Hippocampal formation (tissue), 2 donors: ENCODE results near the gene ARFIP1.
"Not testable (repeated sequence)": the region's sequence is repeated elsewhere in the genome, so short reads cannot be mapped to it uniquely, and the experiment has no call there.

Experiments
- DNase-seq, 2 donors: peaks; one replicate each; lab custom pipeline; 2025; lab: John Stamatoyannopoulos, UW

Gene ARFIP1

GRCh38 chr4:152785639-152786615 lies 6.2 kb downstream of the ARFIP1 start:
- no peak for DNase-seq

- no peak for DNase-seq
Measured at GRCh38 chr4:152786627-152787026, 6.9 kb downstream of the ARFIP1 start.

GRCh38 chr4:152795891-152796290 lies 16.1 kb downstream of the ARFIP1 start:
- DNase-seq: no peak

- DNase-seq: no peak
Measured at GRCh38 chr4:152803541-152803940, 23.8 kb downstream of the ARFIP1 start.

- no peak for DNase-seq
Measured at GRCh38 chr4:152805071-152805650, 25.4 kb downstream of the ARFIP1 start.

- DNase-seq: no peak
Measured at GRCh38 chr4:152805818-152806217, 26.1 kb downstream of the ARFIP1 start.

GRCh38 chr4:152806501-152807125 lies 26.9 kb downstream of the ARFIP1 start:
- DNase-seq: no peak

- no peak for DNase-seq
Measured at GRCh38 chr4:152807294-152807829, 27.6 kb downstream of the ARFIP1 start.

- no peak for DNase-seq
Measured at GRCh38 chr4:152808670-152809069, 28.9 kb downstream of the ARFIP1 start.

- DNase-seq: no peak
Measured at GRCh38 chr4:152810715-152811287, 31.0 kb downstream of the ARFIP1 start.

GRCh38 chr4:152815078-152815477 lies 35.3 kb downstream of the ARFIP1 start:
- no peak for DNase-seq

- DNase-seq: no peak
Measured at GRCh38 chr4:152817331-152817730, 37.6 kb downstream of the ARFIP1 start.

- DNase-seq: no peak
Measured at GRCh38 chr4:152819026-152819645, 39.4 kb downstream of the ARFIP1 start.

- DNase-seq: no peak
Measured at GRCh38 chr4:152820073-152820472, 40.3 kb downstream of the ARFIP1 start.

- DNase-seq: no peak
Measured at GRCh38 chr4:152822323-152822722, 42.6 kb downstream of the ARFIP1 start.

GRCh38 chr4:152824561-152824960 lies 44.8 kb downstream of the ARFIP1 start:
- DNase-seq: no peak

GRCh38 chr4:152825336-152825735 lies 45.6 kb downstream of the ARFIP1 start:
- no peak for DNase-seq

- DNase-seq: no peak
Measured at GRCh38 chr4:152828122-152828521, 48.4 kb downstream of the ARFIP1 start.

- DNase-seq: no peak
Measured at GRCh38 chr4:152831416-152831815, 51.7 kb downstream of the ARFIP1 start.

- no peak for DNase-seq
Measured at GRCh38 chr4:152836936-152837335, 57.2 kb downstream of the ARFIP1 start.

GRCh38 chr4:152839729-152840128 lies 60.0 kb downstream of the ARFIP1 start:
- not testable (repeated sequence) for DNase-seq
